Ovary (tissue), 9 donors: ENCODE data around the gene EIF5AL1. TPM values are rescaled to one million over a fixed set of nuclear protein-coding genes. Genes with fewer than 3 reads are reported as not detected.

Experiments
- DNase-seq, 5 donors: peaks; one replicate each; pipeline ENCODE4 v3.0.0-alpha.2; 2019 to 2020
- H3K27ac ChIP-seq, 2 donors: fragments of 200-600 bp; one replicate each; pipeline versions ENCODE4 v1.5.1 to v1.8.0; 2019 to 2022
- H3K27me3 ChIP-seq: fragments of 200-600 bp; one replicate; pipeline ENCODE4 v1.8.0; 2022
- H3K36me3 ChIP-seq: fragments of 200-600 bp; sonication (generic); one replicate; pipeline ENCODE4 v1.5.1; 2019
- H3K4me1 ChIP-seq: one replicate; pipeline ENCODE4 v1.8.1; 2013; ENCODE audit warnings: mild to moderate bottlenecking, moderate library complexity; ENCODE audit not compliant: insufficient read depth
- H3K4me3 ChIP-seq: fragments of 200-600 bp; sonication (generic); one replicate; pipeline ENCODE4 v1.5.1; 2017
- H3K9me3 ChIP-seq, 2 donors: fragments of 200-600 bp in 1 of 2; sonication (generic) in 1 of 2; one replicate each; pipeline versions ENCODE4 v1.5.1 to v1.8.1; 2013 to 2019; ENCODE audit warnings: mild to moderate bottlenecking in 1 of 2, moderate library complexity in 1 of 2
- CTCF ChIP-seq, 3 donors: fragments of 450-650 bp in 2 of 3; fragments of 200-600 bp in 1 of 3; IDR thresholded peaks; one replicate each; pipeline versions ENCODE4 v1.5.1 to v1.8.0; 2016 to 2022; ENCODE audit warnings: antibody characterized with exemption in 3 of 3, mild to moderate bottlenecking in 1 of 3
- EP300 ChIP-seq: sonication (generic); formaldehyde crosslinking; IDR thresholded peaks from one replicate; pipeline ENCODE4 v1.6.1; 2017; ENCODE audit warnings: antibody characterized with exemption
- POLR2A ChIP-seq: fragments of 450-650 bp; IDR thresholded peaks from one replicate; pipeline ENCODE4 v1.6.1; 2017; ENCODE audit warnings: antibody characterized with exemption, mild to moderate bottlenecking, moderate library complexity
- WGBS, 3 donors: extraction: QIAGEN DNeasy Blood & Tissue Kit in 1 of 3; methylation state at CpG; one replicate each; pipeline versions ENCODE4 v1.1.5 to v1.1.7; 2013 to 2017; 5-methylcytosine and 5-hydroxymethylcytosine counted together
- intact Hi-C, 4 donors: fragments of 100-400 bp; cut with DNase I; formaldehyde crosslinking; loops; one replicate each; pipeline versions ENCODE4 v1.11.0 to v1.15.1; 2022 to 2023
- polyA plus RNA-seq, 2 donors: library from polyadenylated mRNA; stranded (reverse); fragments of 200-250 nt in 1 of 2; fragments of 350-450 nt in 1 of 2; fragmentation: Illumina TruSeq in 1 of 2; extraction: RNeasy Lipid Tissue Mini Kit (QIAGEN cat#74804) in 1 of 2; gene quantifications; one replicate each; pipeline ENCODE4 v1.2.3, GENCODE V29; 2013 to 2014
- small RNA-seq: library from RNA; depleted of rRNA; stranded (forward); fragments of <200 nt; gene quantifications from one replicate; pipeline ENCODE3, GENCODE V24; 2016
- total RNA-seq, 7 donors: library from RNA; depleted of rRNA in 2 of 7; stranded (reverse); fragments of >200 nt in 2 of 7; fragmentation: NEBNext Ultra II Directional in 3 of 7; extraction: Animal tissue kit (Norgen Biotek cat#: 25700) in 3 of 7; gene quantifications; one replicate each; pipeline versions ENCODE4 v1.1.0 to v1.2.4, GENCODE V29; 2016 to 2023
- donor health status: DM: no; HTN: no; CAD: no; lungs with moderate emphysema.
- donor health status: DM: no; HTN: no; CAD: no.
- donor health status: Bipolar disorder and iron deficiency.
- donor health status: DM: yes; HTN: yes; CAD: no.
- donor health status: DM: no; HTN: no; CAD: no.
- donor health status: DM: yes; HTN: yes; CAD: no.

The EIF5AL1 gene
- total and polyA plus RNA-seq, 9 donors, result 0.10 to 0.72 (median 0.23) TPM; not detected in 1

GRCh38 chr10:79560160-79560709, 47.9 kb downstream of the EIF5AL1 start, which contains the start of gene SFTPA2:
SFTPA2 (minus strand) TSS chr10:79560407; CDS start chr10:79559483, 924 bp downstream.
- intact Hi-C loops, result no loop called here
- no peak for DNase-seq
- WGBS, 3 donors, result 86 to 100% (median 88%) methylated on average over 1 of the region's 1 CpG
- TF ChIP-seq POLR2A (no peak), CTCF (IDR thresholded peaks at IDR 0.05) (no peak), EP300 (no peak)
- no peaks in the 10 kb centered on the region for H3K27me3 ChIP-seq
- no peaks in the 10 kb centered on the region for H3K36me3 ChIP-seq
- H3K4me3 ChIP-seq, result no peak within 1 kb of the TSS
- H3K9me3 ChIP-seq, result no peaks in the 10 kb centered on the region
- no peak within 1 kb of the TSS for H3K27ac ChIP-seq
- no peaks in the 10 kb centered on the region for H3K4me1 ChIP-seq

- intact Hi-C loops, result no loop called here
- Histone ChIP-seq H3K9me3 (no peaks in the 10 kb centered on the region), H3K4me1 (no peaks in the 10 kb centered on the region)
These were observed 48.9 kb downstream of the EIF5AL1 start for GRCh38 chr10:79561257-79561656.

GRCh38 chr10:79562135-79562756, 49.9 kb downstream of the EIF5AL1 start:
- 11 to 17% (median 12%) methylated on average over 17 of the region's 17 CpGs for WGBS, 3 donors
- no peaks in the 10 kb centered on the region for H3K9me3 ChIP-seq
- no peak overlapping the region for H3K4me3 ChIP-seq
- H3K27ac ChIP-seq, result no peak overlapping the region
- H3K36me3 ChIP-seq, result no peaks in the 10 kb centered on the region
- intact Hi-C loops, result no loop called here
- no peaks in the 10 kb centered on the region for H3K27me3 ChIP-seq
- TF ChIP-seq EP300, result no peak
- no peak for TF ChIP-seq POLR2A
- peak in 1 of 3 donors; percentile 21 for TF ChIP-seq CTCF (IDR thresholded peaks at IDR 0.05)
- peak; percentile 21 to 61 (median 50) for DNase-seq
- H3K4me1 ChIP-seq, result no peaks in the 10 kb centered on the region

More at GRCh38 chr10:79561257-79561656, 48.9 kb downstream of the EIF5AL1 start:
- H3K27ac ChIP-seq, result no peak overlapping the region
- no peak for DNase-seq
- H3K4me3 ChIP-seq, result no peak overlapping the region
- TF ChIP-seq POLR2A, result no peak
- TF ChIP-seq EP300, result no peak
- TF ChIP-seq CTCF (IDR thresholded peaks at IDR 0.05), result no peak
- no peaks in the 10 kb centered on the region for H3K27me3 ChIP-seq
- H3K36me3 ChIP-seq, result no peaks in the 10 kb centered on the region
- 80 to 94% (median 87%) methylated on average over 3 of the region's 3 CpGs for WGBS, 3 donors

GRCh38 chr10:79563426-79563825, 51.1 kb downstream of the EIF5AL1 start:
- TF ChIP-seq CTCF (IDR thresholded peaks at IDR 0.05) (no peak), EP300 (no peak), POLR2A (no peak)
- DNase-seq, result no peak

More at GRCh38 chr10:79563426-79563825, 51.1 kb downstream of the EIF5AL1 start:
- no peak overlapping the region for H3K27ac ChIP-seq
- intact Hi-C loops, result no loop called here
- H3K36me3 ChIP-seq, result no peaks in the 10 kb centered on the region
- H3K27me3 ChIP-seq, result no peaks in the 10 kb centered on the region
- no peaks in the 10 kb centered on the region for H3K4me1 ChIP-seq
- 54 to 81% (median 62%) methylated on average over 4 of the region's 4 CpGs for WGBS, 3 donors
- no peak overlapping the region for H3K4me3 ChIP-seq
- no peaks in the 10 kb centered on the region for H3K9me3 ChIP-seq

Small RNA genes within 50 kb of the gene (small RNA-seq; reads per million reads assigned to genes)
- gene BX248123.2, result not detected
- gene RPS12P18, result not detected

Other genes starting within 250 kb of the EIF5AL1 start
- 10 to 100 TPM; 15.5 to 39.2 (median 32.3) TPM for gene PPIF, start 165.1 kb upstream of the EIF5AL1 start, total RNA-seq
- 10 to 100 TPM; 18.3 to 64.3 TPM for gene PPIF, start 165.1 kb upstream of the EIF5AL1 start, polyA plus RNA-seq
- 10 to 100 TPM; 21.6 to 92.1 (median 72.0) TPM for gene ZCCHC24, start 66.9 kb upstream of the EIF5AL1 start, total RNA-seq
- 10 to 100 TPM; 33.5 to 35.9 TPM for gene ZCCHC24, start 66.9 kb upstream of the EIF5AL1 start, polyA plus RNA-seq
- 1 to 10 TPM in 3 of 7 donors, under 1 TPM in 2, not detected in 2; 0.46 to 9.1 (median 1.2) TPM for gene SFTPA2, start 47.9 kb downstream of the EIF5AL1 start, total RNA-seq
- gene SFTPA2, start 47.9 kb downstream of the EIF5AL1 start, polyA plus RNA-seq, result under 1 TPM; 0.04 to 0.22 TPM
- 1 to 10 TPM in 2 of 7 donors, under 1 TPM in 3, not detected in 2; 0.40 to 6.6 (median 0.65) TPM for gene SFTPA1, start 98.4 kb downstream of the EIF5AL1 start, total RNA-seq
- under 1 TPM in 1 of 2 donors, not detected in 1; 0.10 TPM for gene SFTPA1, start 98.4 kb downstream of the EIF5AL1 start, polyA plus RNA-seq
- 1 to 10 TPM in 5 of 7 donors, under 1 TPM in 2; 0.36 to 2.7 (median 1.2) TPM for gene NUTM2B, start 190.7 kb downstream of the EIF5AL1 start, total RNA-seq
- gene NUTM2B, start 190.7 kb downstream of the EIF5AL1 start, polyA plus RNA-seq, result 1 to 10 TPM in 1 of 2 donors, not detected in 1; 1.1 TPM